Panc1 (cell line): ENCODE results near the gene QARS1. TPM values are rescaled to one million over a fixed set of nuclear protein-coding genes. Genes with fewer than 3 reads are reported as not detected.

Experiments used
- ATAC-seq: fragments of 200-7000 bp; cut with Tn5 transposase; 2 replicates; pipeline ENCODE4 v1.9.1; 2020; ENCODE audit warnings: mild to moderate bottlenecking, moderate library complexity
- BruUV-seq: library from RNA; stranded (reverse); fragments of 400-500 nt; replicated peaks from 2 replicates; lab custom pipeline; 2021; lab: Mats Ljungman, UMichigan
- CTCF ChIA-PET: fragments of 300-600 bp; sonication (Branson Sonifier 250); formaldehyde crosslinking; loops from one replicate; lab custom pipeline; 2022; ENCODE audit warnings: antibody characterized with exemption; lab: Charles Lee
- POLR2A ChIA-PET: fragments of 300-600 bp; sonication (Branson Sonifier 250); formaldehyde crosslinking; loops from one replicate; lab custom pipeline; 2022; ENCODE audit warnings: antibody characterized with exemption; lab: Charles Lee
- DNase-seq: peaks from one replicate; pipeline ENCODE4 v3.0.0-alpha.2; 2010; ENCODE audit warnings: low read depth, low spot score
- H3K27ac ChIP-seq: 2 replicates; pipeline ENCODE4 v1.5.1; 2011; ENCODE audit warnings: mild to moderate bottlenecking, low read length, inconsistent platforms
- H3K27me3 ChIP-seq: fragments of 200-500 bp; sonication (Bioruptor generic); 2 replicates; pipeline ENCODE4 v1.6.0; 2014; ENCODE audit warnings: low read length, inconsistent platforms; ENCODE audit not compliant: control insufficient read depth, insufficient read depth
- H3K36me3 ChIP-seq: fragments of 200-500 bp; sonication (Bioruptor generic); 2 replicates; pipeline ENCODE4 v1.5.1; 2014; ENCODE audit warnings: inconsistent platforms, mild to moderate bottlenecking, low read length, moderate library complexity; ENCODE audit not compliant: control insufficient read depth, insufficient read depth
- H3K4me1 ChIP-seq: 2 replicates; pipeline ENCODE4 v1.5.1; 2011; ENCODE audit warnings: inconsistent platforms, mild to moderate bottlenecking, low read length, moderate library complexity; ENCODE audit not compliant: control insufficient read depth, insufficient read depth
- H3K4me3 ChIP-seq, 2 experiments: 2 replicates each; pipeline ENCODE4 v1.5.1; 2011 to 2012; ENCODE audit warnings: low read depth in 2 of 2, low read length in 2 of 2, mild to moderate bottlenecking in 2 of 2, inconsistent platforms in 1 of 2, moderate library complexity in 1 of 2
- H3K9me3 ChIP-seq: fragments of 200-500 bp; sonication (Bioruptor generic); 2 replicates; pipeline ENCODE4 v1.5.1; 2014; ENCODE audit warnings: low read depth, mild to moderate bottlenecking, inconsistent platforms, low read length, moderate library complexity; ENCODE audit not compliant: control insufficient read depth, insufficient read depth
- POLR2AphosphoS5 ChIP-seq: IDR thresholded peaks from 2 replicates; pipeline ENCODE4 v1.6.1; 2012; ENCODE audit warnings: mild to moderate bottlenecking, low read depth, low read length, moderate library complexity
- SIN3A ChIP-seq: IDR thresholded peaks from 2 replicates; pipeline ENCODE4 v1.6.1; 2012; ENCODE audit warnings: low read depth, mild to moderate bottlenecking, low read length, moderate library complexity, borderline replicate concordance; ENCODE audit not compliant: insufficient read depth
- TCF7L2 ChIP-seq: IDR thresholded peaks from 2 replicates; pipeline ENCODE4 v1.6.1; 2011; ENCODE audit warnings: mild to moderate bottlenecking, low read depth, low read length, inconsistent platforms
- in situ Hi-C: cut with HindIII; loops from 2 replicates; pipeline ENCODE4 v1.10.0; 2016; ENCODE audit warnings: low sequenced_read_pairs, low pct_unique_long_range_greater_than_20kb
- intact Hi-C: fragments of 100-400 bp; cut with micrococcal nuclease; formaldehyde crosslinking; loops from one replicate; pipeline ENCODE4 v1.10.0; 2022; ENCODE audit not compliant: unreplicated experiment
- total RNA-seq: library from RNA; stranded (reverse); gene quantifications from one replicate; pipeline ENCODE4 v1.2.1, GENCODE V29; 2021; ENCODE audit not compliant: unreplicated experiment
- TF ChIP-seq, protein P1 (sequence below), 2 experiments: IDR thresholded peaks; 2 replicates each; pipeline ENCODE4 v1.6.1; 2011 to 2012; ENCODE audit warnings: low read depth in 2 of 2, control low read depth in 1 of 2, low read length in 1 of 2, mild to moderate bottlenecking in 1 of 2, moderate library complexity in 1 of 2; ENCODE audit not compliant: insufficient read depth in 1 of 2
- TF ChIP-seq, protein P2 (sequence below): fragments of 450-650 bp; IDR thresholded peaks from 2 replicates; pipeline ENCODE4 v1.5.1; 2017; ENCODE audit warnings: mild to moderate bottlenecking

QARS1 gene
- total RNA-seq, 1 experiment from 2014 or later = 186 TPM

DNA sequence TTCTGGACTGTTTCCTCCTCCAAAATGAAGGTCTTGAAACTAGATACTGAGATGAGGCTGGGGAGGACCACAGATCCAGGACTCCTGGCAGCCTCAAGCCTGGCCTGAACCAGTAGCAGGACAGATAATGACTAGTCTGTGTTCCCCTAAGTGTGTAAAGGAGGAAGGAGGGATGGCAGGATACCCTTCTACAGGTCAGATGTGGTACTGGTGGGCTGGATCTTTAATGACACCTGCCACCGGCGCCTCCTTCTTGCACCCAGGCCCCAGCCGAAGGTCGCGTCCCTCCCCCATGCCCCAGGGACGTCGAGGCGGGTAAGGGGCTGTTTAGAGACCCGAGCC lies 15.5 kb upstream of the QARS1 start:
- TF ChIP-seq, protein P1, sequence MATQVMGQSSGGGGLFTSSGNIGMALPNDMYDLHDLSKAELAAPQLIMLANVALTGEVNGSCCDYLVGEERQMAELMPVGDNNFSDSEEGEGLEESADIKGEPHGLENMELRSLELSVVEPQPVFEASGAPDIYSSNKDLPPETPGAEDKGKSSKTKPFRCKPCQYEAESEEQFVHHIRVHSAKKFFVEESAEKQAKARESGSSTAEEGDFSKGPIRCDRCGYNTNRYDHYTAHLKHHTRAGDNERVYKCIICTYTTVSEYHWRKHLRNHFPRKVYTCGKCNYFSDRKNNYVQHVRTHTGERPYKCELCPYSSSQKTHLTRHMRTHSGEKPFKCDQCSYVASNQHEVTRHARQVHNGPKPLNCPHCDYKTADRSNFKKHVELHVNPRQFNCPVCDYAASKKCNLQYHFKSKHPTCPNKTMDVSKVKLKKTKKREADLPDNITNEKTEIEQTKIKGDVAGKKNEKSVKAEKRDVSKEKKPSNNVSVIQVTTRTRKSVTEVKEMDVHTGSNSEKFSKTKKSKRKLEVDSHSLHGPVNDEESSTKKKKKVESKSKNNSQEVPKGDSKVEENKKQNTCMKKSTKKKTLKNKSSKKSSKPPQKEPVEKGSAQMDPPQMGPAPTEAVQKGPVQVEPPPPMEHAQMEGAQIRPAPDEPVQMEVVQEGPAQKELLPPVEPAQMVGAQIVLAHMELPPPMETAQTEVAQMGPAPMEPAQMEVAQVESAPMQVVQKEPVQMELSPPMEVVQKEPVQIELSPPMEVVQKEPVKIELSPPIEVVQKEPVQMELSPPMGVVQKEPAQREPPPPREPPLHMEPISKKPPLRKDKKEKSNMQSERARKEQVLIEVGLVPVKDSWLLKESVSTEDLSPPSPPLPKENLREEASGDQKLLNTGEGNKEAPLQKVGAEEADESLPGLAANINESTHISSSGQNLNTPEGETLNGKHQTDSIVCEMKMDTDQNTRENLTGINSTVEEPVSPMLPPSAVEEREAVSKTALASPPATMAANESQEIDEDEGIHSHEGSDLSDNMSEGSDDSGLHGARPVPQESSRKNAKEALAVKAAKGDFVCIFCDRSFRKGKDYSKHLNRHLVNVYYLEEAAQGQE (IDR thresholded peaks at IDR 0.05; ENCODE audit: insufficient read depth in 1 of 2, low read depth in 2 of 2, low read length in 1 of 2) = no peak
- TF ChIP-seq TCF7L2 = no peak
- TF ChIP-seq SIN3A = no peak
- no peak for TF ChIP-seq POLR2AphosphoS5
- TF ChIP-seq, protein P2, sequence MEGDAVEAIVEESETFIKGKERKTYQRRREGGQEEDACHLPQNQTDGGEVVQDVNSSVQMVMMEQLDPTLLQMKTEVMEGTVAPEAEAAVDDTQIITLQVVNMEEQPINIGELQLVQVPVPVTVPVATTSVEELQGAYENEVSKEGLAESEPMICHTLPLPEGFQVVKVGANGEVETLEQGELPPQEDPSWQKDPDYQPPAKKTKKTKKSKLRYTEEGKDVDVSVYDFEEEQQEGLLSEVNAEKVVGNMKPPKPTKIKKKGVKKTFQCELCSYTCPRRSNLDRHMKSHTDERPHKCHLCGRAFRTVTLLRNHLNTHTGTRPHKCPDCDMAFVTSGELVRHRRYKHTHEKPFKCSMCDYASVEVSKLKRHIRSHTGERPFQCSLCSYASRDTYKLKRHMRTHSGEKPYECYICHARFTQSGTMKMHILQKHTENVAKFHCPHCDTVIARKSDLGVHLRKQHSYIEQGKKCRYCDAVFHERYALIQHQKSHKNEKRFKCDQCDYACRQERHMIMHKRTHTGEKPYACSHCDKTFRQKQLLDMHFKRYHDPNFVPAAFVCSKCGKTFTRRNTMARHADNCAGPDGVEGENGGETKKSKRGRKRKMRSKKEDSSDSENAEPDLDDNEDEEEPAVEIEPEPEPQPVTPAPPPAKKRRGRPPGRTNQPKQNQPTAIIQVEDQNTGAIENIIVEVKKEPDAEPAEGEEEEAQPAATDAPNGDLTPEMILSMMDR = no peak
- ATAC-seq (no peak), DNase-seq (no peak)
- in situ Hi-C loops = no loop called here
- no peaks in the 10 kb centered on the region; the same call in 1 of the 2 replicates for H3K36me3 ChIP-seq
- POLR2A ChIA-PET = no interaction called here
- no peaks in the 10 kb centered on the region for H3K9me3 ChIP-seq
- H3K27me3 ChIP-seq = no peaks in the 10 kb centered on the region
- BruUV-seq = no TSS peak
- CTCF ChIA-PET = no interaction called here
- H3K27ac ChIP-seq = peak overlapping the region; percentile 92
- H3K4me3 ChIP-seq = peak overlapping the region; percentile 83 to 85
- intact Hi-C loops = no loop called here
- H3K4me1 ChIP-seq = peaks cover 8% of the 10 kb centered on the region

DNA sequence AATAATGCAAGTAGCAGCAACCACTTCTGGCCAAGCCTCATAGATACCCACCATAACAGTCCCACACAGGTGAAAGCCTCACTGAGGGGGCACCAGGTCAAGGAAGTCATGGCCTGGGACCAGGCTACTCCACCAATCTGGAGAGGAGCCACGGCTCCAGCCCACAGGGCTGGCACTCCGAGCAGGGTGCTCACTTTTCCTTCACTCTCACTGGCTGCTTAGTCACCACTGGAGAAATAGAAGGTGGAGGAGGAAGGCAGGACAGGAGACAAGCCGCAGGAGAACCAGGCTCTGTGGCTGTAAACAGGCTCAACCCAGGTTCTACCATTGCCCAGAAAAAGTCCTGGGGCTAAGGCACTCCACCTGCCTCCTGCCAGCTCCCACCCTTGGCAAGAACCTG lies 14.9 kb upstream of the QARS1 start:
- DNase-seq (no peak), ATAC-seq (no peak)
- Histone ChIP-seq H3K4me3 (peak overlapping the region; percentile 83 to 85), H3K27ac (peak overlapping the region; percentile 92), H3K36me3 (no peaks in the 10 kb centered on the region; the same call in 1 of the 2 replicates), H3K27me3 (no peaks in the 10 kb centered on the region), H3K9me3 (no peaks in the 10 kb centered on the region), H3K4me1 (peaks cover 8% of the 10 kb centered on the region)
- ChIA-PET CTCF (no interaction called here), POLR2A (interaction anchor here (0.6 kb wide), 1 partner anchor 83 kb away, joined by 8 read pairs; no protein-coding TSS in a partner anchor)
- in situ Hi-C loops = no loop called here
- TF ChIP-seq, protein P2 = no peak
- no peak for TF ChIP-seq POLR2AphosphoS5
- TF ChIP-seq, protein P1 (IDR thresholded peaks at IDR 0.05; ENCODE audit: insufficient read depth in 1 of 2, low read depth in 2 of 2, low read length in 1 of 2) = no peak
- TF ChIP-seq SIN3A = no peak
- no peak for TF ChIP-seq TCF7L2
- BruUV-seq = no TSS peak
- intact Hi-C loops = no loop called here
